Adrenal gland (tissue), 5 donors: ENCODE measurements around the gene DKC1.

Experiments used
- POLR2A ChIP-seq, 2 donors: fragments of 450-650 bp; IDR thresholded peaks; one replicate each; pipeline ENCODE4 v1.6.1; 2017; ENCODE audit warnings: antibody characterized with exemption in 2 of 2, mild to moderate bottlenecking in 2 of 2, moderate library complexity in 1 of 2
- TF ChIP-seq, protein P1 (sequence below), 6 experiments: fragments of 450-650 bp in 4 of 6; fragments of 200-600 bp in 2 of 6; sonication (generic) in 1 of 6; IDR thresholded peaks; 1 replicate in 5 of 6; 2 replicates in 1 of 6; pipeline versions ENCODE4 v1.5.1 to v1.8.0; 2016 to 2021; ENCODE audit warnings: antibody characterized with exemption in 6 of 6, mild to moderate bottlenecking in 2 of 6, moderate library complexity in 1 of 6
- donor health status: DM: no; HTN: no; CAD: no.

DNA sequence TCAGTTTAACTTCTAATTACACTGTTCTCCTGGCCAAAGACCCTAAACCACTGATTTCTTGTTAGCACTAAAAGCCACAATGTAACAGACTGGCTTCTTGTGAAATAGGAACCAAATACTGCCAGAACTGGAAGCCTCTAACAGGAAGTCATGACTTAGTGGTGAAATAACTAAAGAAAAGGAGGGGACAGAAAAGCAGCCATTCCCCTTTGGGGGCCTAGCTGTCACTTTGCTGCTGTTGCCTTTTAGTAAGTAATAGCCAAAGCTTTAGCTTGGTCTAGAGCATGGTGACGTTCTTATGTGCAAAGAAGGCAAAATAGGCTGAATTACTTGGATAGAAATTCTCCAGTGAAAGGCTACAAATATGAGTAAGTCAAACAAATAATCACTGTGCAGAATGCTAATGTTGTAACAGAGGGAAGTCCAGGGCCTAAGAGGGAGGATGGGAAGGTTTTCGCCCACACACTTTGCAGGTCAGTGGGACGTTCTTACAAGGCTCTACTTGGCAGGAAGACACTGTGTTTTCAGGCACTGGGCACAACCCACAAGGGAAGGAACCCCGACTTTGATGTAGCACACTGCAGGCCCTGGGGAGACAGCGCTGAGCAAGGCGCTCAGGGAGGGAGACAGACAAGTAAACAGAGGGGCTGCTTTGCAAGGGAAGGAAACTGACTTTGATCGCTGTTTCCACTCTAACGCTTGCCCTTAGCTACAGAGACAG lies 28.4 kb upstream of the DKC1 start:
- TF ChIP-seq, protein P1, sequence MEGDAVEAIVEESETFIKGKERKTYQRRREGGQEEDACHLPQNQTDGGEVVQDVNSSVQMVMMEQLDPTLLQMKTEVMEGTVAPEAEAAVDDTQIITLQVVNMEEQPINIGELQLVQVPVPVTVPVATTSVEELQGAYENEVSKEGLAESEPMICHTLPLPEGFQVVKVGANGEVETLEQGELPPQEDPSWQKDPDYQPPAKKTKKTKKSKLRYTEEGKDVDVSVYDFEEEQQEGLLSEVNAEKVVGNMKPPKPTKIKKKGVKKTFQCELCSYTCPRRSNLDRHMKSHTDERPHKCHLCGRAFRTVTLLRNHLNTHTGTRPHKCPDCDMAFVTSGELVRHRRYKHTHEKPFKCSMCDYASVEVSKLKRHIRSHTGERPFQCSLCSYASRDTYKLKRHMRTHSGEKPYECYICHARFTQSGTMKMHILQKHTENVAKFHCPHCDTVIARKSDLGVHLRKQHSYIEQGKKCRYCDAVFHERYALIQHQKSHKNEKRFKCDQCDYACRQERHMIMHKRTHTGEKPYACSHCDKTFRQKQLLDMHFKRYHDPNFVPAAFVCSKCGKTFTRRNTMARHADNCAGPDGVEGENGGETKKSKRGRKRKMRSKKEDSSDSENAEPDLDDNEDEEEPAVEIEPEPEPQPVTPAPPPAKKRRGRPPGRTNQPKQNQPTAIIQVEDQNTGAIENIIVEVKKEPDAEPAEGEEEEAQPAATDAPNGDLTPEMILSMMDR (IDR thresholded peaks at IDR 0.05), result no peak
- no peak for TF ChIP-seq POLR2A (IDR thresholded peaks at IDR 0.05)
